Stimulated activated CD8-positive, alpha-beta memory T cell treated with anti-CD3 and anti-CD28 coated beads, Interleukin-15, amount 100 ng/mL, for 1 hour (primary cell): ENCODE measurements around the gene RNU11.
"Not testable (repeated sequence)": the region's sequence is repeated elsewhere in the genome, so short reads cannot be mapped to it uniquely, and the experiment has no call there.

Experiments
- DNase-seq: peaks from one replicate; pipeline ENCODE4 v3.0.0-alpha.2; 2020; ENCODE audit warnings: low read depth

The RNU11 gene

DNA sequence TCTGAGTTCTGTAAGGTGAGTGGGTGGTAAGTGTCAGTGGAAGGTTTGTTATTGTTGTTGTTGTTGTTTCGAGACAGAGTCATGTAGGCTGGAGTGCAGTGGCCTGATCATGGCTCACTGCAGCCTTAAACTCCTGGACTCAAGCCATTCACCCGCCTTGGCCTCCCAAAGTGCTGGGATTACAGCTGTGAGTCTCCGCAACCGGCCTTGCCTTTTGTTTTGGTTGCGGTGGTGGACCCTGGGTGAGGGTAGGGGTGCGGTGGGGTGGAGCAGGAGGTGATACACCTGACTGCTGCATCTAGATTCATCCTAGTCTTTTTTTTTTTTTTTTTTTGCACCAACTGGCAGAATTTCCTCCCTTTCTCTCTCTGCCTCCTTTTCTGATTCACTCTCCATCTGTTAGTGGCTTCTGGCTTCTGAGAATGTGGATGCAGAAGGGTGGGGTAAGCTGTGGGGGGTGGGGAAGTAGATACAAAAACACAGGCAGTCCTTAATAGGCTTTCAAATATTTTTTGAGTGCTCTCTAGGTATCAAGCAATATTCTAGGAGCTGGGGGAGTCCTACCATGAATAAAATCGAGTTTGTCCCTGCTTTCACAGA, 15.6 kb downstream of the RNU11 start:
- DNase-seq = no peak

DNA sequence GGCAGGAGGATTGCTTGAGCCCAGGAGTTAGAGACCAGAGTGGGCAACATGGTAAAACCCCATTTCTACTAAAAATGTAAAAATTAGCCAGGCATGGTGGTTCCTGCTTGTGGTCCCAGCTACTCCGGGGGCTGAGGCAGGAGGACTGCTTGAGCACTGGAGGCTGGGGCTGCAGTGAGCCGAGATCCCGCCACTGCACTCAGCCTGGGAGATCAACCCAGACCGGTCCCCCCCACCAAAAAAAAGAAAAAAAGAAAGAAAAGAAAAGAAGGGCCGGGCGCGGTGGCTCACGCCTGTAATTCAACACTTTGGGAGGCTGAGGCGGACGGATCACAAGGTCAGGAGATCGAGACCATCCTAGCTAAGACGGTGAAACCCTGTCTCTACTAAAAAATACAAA, 18.4 kb downstream of the RNU11 start:
- DNase-seq = no peak

DNA sequence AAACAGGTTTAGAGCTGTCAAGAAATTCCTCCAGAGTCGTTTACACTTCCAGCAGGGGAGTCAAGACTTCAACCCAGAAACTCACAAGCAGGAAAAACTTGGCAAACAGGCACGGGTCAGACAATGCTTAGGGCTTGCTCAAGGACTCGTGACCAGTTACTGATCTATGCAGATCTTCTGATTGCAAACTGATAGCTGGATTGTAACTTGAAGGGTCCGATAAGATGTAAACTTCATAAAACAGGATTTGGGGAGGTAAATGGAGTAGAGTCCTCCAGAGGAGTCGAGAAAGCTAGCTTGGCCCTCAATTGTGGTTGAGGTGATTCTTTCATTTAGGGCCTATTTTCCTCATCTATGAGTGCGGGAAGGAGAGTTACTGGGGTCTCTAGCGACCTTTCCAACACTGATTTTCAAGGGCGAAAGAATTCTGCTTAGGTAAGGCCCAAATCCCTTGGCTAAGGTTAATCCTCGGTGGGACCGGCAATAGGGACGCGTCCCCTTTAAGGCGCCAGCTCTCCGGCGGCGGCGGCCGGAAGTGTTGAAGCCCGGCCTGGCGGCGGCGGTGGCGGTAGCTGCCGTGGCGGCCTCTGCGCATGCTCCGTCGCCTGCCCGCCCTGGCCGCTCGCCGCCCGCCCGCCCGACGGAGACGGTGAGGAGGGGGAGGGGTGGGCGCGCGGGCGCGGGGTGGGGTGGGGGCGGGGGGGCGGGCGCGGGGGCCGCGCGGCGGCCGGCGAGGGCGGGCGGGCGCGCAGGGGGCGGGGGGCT, 20.0 kb downstream of the RNU11 start, which contains the start of gene GMEB1:
GMEB1 (plus strand) TSS at position 594 of the 765 bp plus-strand sequence. CDS start 14,829 bp downstream, outside the sequence.
- DNase-seq = peak; percentile 62

DNA sequence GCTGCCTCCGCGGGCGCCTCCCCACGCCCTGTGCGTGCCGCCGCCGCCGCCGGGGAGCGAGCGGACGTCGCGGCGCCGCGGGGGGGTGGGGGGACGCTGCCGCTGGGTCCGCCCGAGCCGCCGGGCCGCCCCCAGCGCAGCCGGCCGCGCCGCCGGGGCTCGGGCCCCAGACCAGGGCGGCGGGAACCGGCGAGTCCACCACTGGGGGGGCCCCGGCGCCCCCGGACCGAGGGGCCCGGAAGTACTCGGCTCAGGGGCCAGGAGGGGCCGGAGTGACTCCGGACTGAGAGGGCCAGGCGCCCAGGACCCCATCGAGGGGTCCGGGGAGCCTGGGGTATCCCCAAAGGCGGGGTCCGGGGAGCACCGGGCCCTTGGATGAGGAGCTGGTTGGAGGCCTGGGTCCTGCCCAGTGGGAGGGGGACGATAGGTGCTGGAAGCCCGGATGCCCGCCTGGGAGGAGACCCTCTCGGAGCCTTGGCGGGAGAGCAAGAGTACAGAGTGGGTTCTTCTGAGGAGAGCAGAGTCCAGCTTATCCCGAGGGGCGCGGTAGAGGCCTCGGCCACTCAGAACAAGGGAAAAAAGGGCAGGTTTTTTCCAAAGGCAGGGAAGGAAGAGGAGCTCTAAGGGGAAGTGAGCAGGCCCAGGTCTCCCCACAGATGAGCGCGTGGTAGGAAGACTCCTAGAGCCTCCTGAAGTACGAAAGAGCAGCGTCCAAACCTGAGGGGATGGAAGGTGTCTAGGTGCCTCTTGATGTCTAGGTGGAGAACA, 20.7 kb downstream of the RNU11 start:
- peak; percentile 25 for DNase-seq

DNA sequence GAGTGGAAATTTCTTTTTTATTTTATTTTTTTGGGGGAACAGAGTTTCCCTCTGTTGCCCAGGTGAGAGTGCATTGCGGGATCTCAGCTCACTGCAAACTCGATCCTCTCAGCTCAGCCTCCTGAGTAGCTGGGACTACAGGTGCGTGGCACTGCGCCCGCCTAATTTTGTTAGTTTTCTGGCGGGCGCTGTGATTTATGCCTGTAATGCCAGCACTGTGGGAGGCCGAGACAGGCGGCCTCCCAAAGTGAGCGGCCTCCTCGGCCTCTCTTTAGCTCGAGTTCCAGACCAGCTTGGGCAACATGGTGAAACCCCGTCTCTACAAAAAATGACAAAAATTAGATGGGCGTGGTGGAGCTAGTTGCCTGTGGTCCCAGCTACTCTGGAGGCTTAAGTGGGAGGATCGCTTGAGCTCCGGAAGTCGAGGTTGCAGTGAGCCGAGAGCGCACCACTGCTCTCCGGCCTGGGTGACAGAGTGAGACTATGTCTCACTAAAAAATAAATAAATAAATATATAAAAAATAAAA, 22.9 kb downstream of the RNU11 start:
- no peak for DNase-seq

DNA sequence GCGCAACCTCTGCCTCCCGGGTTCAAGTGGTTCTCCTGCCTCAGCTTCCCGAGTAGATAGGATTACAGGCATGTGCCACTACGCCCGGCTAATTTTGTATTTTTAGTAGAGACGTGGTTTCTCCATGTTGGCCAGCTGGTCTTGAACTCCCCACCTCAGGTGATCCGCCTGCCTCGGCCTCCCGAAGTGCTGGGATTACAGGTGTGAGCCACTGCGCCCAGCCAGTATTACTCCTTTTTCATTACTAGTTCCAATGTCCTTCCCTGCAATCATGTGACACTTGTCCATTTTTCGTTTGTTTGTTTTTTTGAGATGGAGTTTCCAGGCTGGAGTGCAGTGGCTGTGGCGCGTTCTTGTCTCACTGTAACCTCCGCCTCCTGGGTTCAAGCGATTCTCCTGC, 24.6 kb downstream of the RNU11 start:
- DNase-seq = not testable (repeated sequence)

DNA sequence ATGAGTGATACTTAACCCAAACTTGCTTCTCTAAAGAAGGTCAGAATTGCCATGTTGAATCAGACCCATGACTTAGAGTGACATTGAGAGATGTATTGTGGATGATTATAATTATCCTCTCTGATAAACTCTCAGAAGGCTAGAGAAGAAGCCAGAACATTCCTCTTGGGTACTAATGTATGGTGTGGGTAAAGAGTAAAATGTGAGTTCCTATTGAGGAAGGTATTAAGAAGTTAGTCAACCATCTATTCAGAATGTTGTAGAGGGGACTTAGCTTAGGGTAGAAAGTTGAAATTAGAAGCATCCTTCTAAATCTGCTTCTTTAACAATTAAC, 27.5 kb downstream of the RNU11 start:
- DNase-seq = no peak

DNA sequence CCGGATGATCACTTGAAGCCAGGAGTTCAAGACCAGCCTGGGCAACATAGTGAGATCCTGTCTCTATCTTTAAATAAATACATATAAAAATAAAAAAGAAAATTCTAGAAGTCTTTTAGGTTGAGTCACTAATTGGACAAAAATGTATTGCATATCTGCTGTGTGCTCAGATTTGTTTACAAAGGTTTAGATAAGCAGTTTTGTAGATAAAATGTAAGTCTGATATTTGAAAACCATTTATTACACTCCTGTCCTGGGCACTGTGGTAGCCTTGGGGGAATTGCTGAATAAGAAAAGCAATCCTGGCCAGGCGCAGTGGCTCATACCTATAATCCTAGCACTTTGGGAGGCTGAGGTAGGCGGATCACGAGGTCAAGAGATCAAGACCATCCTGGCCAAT, 31.8 kb downstream of the RNU11 start:
- DNase-seq = no peak

DNA sequence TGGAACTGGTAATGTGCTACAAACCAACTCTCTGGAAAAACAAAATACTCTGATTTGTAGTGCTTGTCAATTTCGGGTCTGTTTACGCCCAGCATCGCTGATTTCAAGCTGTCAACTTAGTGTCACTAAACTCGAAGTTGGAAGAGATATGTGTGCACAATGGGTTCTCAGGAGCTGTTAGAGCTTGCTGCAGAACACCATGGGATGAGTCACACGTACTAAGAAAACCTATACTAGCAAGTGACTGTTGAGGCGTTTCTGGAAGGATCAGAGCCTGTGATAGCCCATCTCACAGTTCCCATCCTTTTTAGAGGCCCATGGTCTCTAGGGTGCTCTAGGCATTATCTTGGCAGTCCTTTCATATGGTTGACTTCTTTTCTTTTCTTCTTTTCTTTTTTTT, 34.4 kb downstream of the RNU11 start:
- DNase-seq = no peak

DNA sequence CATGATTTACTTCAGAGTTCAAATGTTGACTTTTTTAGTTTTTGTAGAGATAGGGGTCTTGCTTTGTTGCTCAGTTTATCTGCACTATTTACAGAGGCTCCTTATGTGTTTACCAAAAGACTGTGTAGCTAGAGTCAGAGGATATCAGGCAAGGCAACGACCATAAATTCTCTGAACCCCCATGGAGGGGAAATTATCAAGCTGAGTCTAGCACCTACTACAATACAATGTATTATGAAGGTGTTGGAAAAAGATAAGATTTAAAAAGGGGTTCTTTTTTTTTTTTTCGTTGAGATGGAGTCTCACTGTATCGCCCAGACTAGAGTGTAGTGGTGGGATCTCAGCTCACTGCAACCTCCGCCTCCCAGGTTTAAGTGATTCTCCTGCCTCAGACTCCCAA, 36.5 kb downstream of the RNU11 start:
- DNase-seq = no peak

DNA sequence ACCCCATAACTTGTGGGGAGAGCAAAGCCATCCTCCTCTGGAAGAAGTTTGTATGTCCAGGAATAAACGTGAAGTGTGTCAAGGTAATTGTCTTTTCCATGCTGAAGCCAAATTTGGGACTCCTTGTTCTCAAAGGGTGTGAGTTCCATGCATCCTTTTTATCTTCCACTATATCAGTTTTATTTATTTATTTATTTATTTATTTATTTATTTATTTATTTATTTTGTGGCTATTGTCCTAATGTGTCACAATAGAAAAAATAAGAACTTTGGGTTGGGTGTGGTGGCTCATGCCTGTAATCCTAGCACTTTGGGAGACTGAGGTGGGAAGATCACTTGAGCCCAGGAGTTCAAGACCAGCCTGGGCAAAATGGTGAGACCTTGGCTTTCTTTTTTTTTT, 43.2 kb downstream of the RNU11 start:
- DNase-seq = not testable (repeated sequence)
